HEK293T (cell line): Measurements from ENCODE around the gene CDHR1.

Experiments used
- ARNT ChIP-seq: fragments of 450-650 bp; IDR thresholded peaks from 2 replicates; pipeline ENCODE4 v1.6.1; 2017; ENCODE audit warnings: mild to moderate bottlenecking
- BHLHE40 ChIP-seq: fragments of 450-650 bp; IDR thresholded peaks from 2 replicates; pipeline ENCODE4 v1.6.1; 2016; ENCODE audit warnings: mild to moderate bottlenecking, moderate library complexity, borderline replicate concordance
- CTBP1 ChIP-seq: fragments of 450-650 bp; IDR thresholded peaks from 2 replicates; pipeline ENCODE4 v1.6.1; 2016; ENCODE audit warnings: borderline replicate concordance
- ELF4 ChIP-seq: fragments of 450-650 bp; IDR thresholded peaks from 2 replicates; pipeline ENCODE4 v1.6.1; 2017; ENCODE audit warnings: antibody characterized with exemption
- FOXA1 ChIP-seq: fragments of 450-650 bp; IDR thresholded peaks from 2 replicates; pipeline ENCODE4 v1.6.1; 2016; ENCODE audit warnings: mild to moderate bottlenecking
- FOXK2 ChIP-seq: fragments of 450-650 bp; IDR thresholded peaks from 2 replicates; pipeline ENCODE4 v1.6.1; 2016; ENCODE audit warnings: mild to moderate bottlenecking
- FOXM1 ChIP-seq: fragments of 450-650 bp; IDR thresholded peaks from 2 replicates; pipeline ENCODE4 v1.6.1; 2017; ENCODE audit warnings: mild to moderate bottlenecking, borderline replicate concordance
- L3MBTL2 ChIP-seq: fragments of 450-650 bp; conservative IDR thresholded peaks from 2 replicates; pipeline ENCODE4 v1.6.1; 2016; ENCODE audit warnings: mild to moderate bottlenecking
- NFRKB ChIP-seq: fragments of 450-650 bp; IDR thresholded peaks from 2 replicates; pipeline ENCODE4 v1.6.1; 2016; ENCODE audit warnings: mild to moderate bottlenecking, moderate library complexity
- SP1 ChIP-seq: fragments of 450-650 bp; IDR thresholded peaks from 2 replicates; pipeline ENCODE4 v1.6.1; 2017
- SUZ12 ChIP-seq: fragments of 450-650 bp; IDR thresholded peaks from 2 replicates; pipeline ENCODE4 v1.6.1; 2016; ENCODE audit warnings: mild to moderate bottlenecking
- TARDBP ChIP-seq: fragments of 450-650 bp; IDR thresholded peaks from 2 replicates; pipeline ENCODE4 v1.6.1; 2016
- ZNF384 ChIP-seq: fragments of 450-650 bp; IDR thresholded peaks from 2 replicates; pipeline ENCODE4 v1.6.1; 2016

- no peak for TF ChIP-seq FOXM1
- no peak for TF ChIP-seq SUZ12
- no peak for TF ChIP-seq SP1
- TF ChIP-seq FOXA1, result no peak
- TF ChIP-seq ZNF384, result no peak
- TF ChIP-seq ELF4, result no peak
- no peak for TF ChIP-seq BHLHE40
- no peak for TF ChIP-seq ARNT
- no peak for TF ChIP-seq FOXK2
- TF ChIP-seq TARDBP, result no peak
- no peak for TF ChIP-seq CTBP1
- TF ChIP-seq NFRKB, result no peak
- no peak for TF ChIP-seq L3MBTL2
These were observed 20.8 kb upstream of the CDHR1 start, which contains the start of gene GPR15LG for GRCh38 chr10:84173501-84173929.
